HEK293T (cell line): ENCODE results near the gene MAP2K5.

ENCODE experiments used
- ARNT ChIP-seq: fragments of 450-650 bp; IDR thresholded peaks from 2 replicates; pipeline ENCODE4 v1.6.1; 2017; ENCODE audit warnings: mild to moderate bottlenecking
- PKNOX1 ChIP-seq: fragments of 450-650 bp; IDR thresholded peaks from 2 replicates; pipeline ENCODE4 v1.6.1; 2016

DNA sequence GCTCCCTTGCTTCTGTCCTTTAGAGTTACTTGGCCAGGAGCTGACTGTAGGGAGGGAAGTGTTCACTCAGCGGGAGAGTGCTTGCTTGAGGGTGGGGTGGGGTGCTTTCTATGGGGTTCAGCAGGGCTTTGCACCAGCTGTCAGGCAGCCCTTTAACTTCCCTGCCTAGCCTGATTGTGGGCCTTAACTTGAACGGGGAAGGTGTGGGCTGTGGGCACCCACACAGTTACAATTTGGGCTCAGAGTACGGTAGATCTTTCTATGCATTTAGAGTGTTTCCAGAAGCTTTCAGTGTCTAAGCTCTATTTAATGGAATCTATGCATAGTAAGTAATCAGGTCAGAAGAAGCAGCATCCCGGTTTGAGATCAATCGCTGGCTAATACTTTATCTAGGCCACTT lies 234.6 kb downstream of the MAP2K5 start:
- no peak for TF ChIP-seq PKNOX1
- TF ChIP-seq ARNT = no peak
